Breast epithelium (tissue), 4 donors: Measurements from ENCODE around the gene RETREG3. TPM values are rescaled to one million over a fixed set of nuclear protein-coding genes. Genes with fewer than 3 reads are reported as not detected.

Experiments
- DNase-seq, 2 donors: peaks; one replicate each; pipeline ENCODE4 v3.0.0-alpha.2; 2019; ENCODE audit warnings: low spot score in 2 of 2
- H3K27ac ChIP-seq, 2 donors: fragments of 200-600 bp; sonication (generic) in 1 of 2; one replicate each; pipeline ENCODE4 v1.5.1; 2016 to 2019; ENCODE audit warnings: mild to moderate bottlenecking in 1 of 2
- H3K27me3 ChIP-seq, 2 donors: fragments of 200-600 bp; sonication (generic) in 1 of 2; one replicate each; pipeline versions ENCODE4 v1.5.1 to v1.6.0; 2017 to 2019; ENCODE audit warnings: control low read depth in 1 of 2, mild to moderate bottlenecking in 1 of 2
- H3K36me3 ChIP-seq: fragments of 200-600 bp; one replicate; pipeline ENCODE4 v1.5.1; 2019
- H3K4me1 ChIP-seq, 2 donors: fragments of 200-600 bp; sonication (generic); one replicate each; pipeline ENCODE4 v1.5.1; 2016 to 2019; ENCODE audit warnings: control low read depth in 1 of 2
- H3K4me3 ChIP-seq, 3 donors: fragments of 200-600 bp; sonication (generic); 1 replicate in 2 of 3; 2 replicates in 1 of 3; pipeline ENCODE4 v1.5.1; 2016 to 2019; ENCODE audit warnings: mild to moderate bottlenecking in 3 of 3, moderate library complexity in 2 of 3
- H3K9me3 ChIP-seq, 2 donors: fragments of 200-600 bp; sonication (generic) in 1 of 2; one replicate each; pipeline ENCODE4 v1.5.1; 2016 to 2019; ENCODE audit warnings: control low read depth in 1 of 2
- CTCF ChIP-seq, 3 donors: fragments of 450-650 bp; IDR thresholded peaks; one replicate each; pipeline ENCODE4 v1.5.1; 2016 to 2017; ENCODE audit warnings: antibody characterized with exemption in 3 of 3, mild to moderate bottlenecking in 3 of 3, moderate library complexity in 3 of 3
- POLR2A ChIP-seq: fragments of 450-650 bp; IDR thresholded peaks from one replicate; pipeline ENCODE4 v1.6.1; 2016; ENCODE audit warnings: antibody characterized with exemption, mild to moderate bottlenecking, moderate library complexity
- POLR2AphosphoS5 ChIP-seq, 3 donors: sonication (generic); formaldehyde crosslinking; IDR thresholded peaks; one replicate each; pipeline ENCODE4 v1.6.1; 2017; ENCODE audit warnings: antibody characterized with exemption in 3 of 3
- intact Hi-C: fragments of 100-400 bp; cut with DNase I; formaldehyde crosslinking; loops from one replicate; pipeline ENCODE4 v1.15.1; 2023; ENCODE audit warnings: low total_unique reads
- total RNA-seq, 3 donors: library from RNA; depleted of rRNA; stranded (reverse); fragments of >200 nt; gene quantifications; one replicate each; pipeline ENCODE4 v1.1.0, GENCODE V29; 2016

RETREG3 gene
- total RNA-seq, 3 donors from 2014 or later = 58.7 to 85.8 (median 62.4) TPM

- H3K4me1 ChIP-seq = no peaks in the 10 kb centered on the region
- no peaks in the 10 kb centered on the region for H3K36me3 ChIP-seq
- intact Hi-C loops = no loop called here
- H3K27ac ChIP-seq = no peak overlapping the region
- DNase-seq = no peak
- no peaks in the 10 kb centered on the region for H3K27me3 ChIP-seq
- H3K9me3 ChIP-seq = no peaks in the 10 kb centered on the region
- TF ChIP-seq POLR2AphosphoS5 (IDR thresholded peaks at IDR 0.05) = no peak
- no peak for TF ChIP-seq POLR2A
- no peak for TF ChIP-seq CTCF (IDR thresholded peaks at IDR 0.05)
- no peak overlapping the region for H3K4me3 ChIP-seq
These were observed 42.2 kb upstream of the RETREG3 start for GRCh38 chr17:42651392-42651791.

GRCh38 chr17:42647778-42648177 is 38.6 kb upstream of the RETREG3 start:
- intact Hi-C loops = no loop called here
- no peaks in the 10 kb centered on the region for H3K9me3 ChIP-seq
- no peaks in the 10 kb centered on the region for H3K4me1 ChIP-seq
- no peaks in the 10 kb centered on the region for H3K36me3 ChIP-seq
- no peak for DNase-seq
- H3K27ac ChIP-seq = no peak overlapping the region
- TF ChIP-seq CTCF (IDR thresholded peaks at IDR 0.05) = no peak
- no peak for TF ChIP-seq POLR2A
- H3K27me3 ChIP-seq = no peaks in the 10 kb centered on the region
- H3K4me3 ChIP-seq = no peak overlapping the region

GRCh38 chr17:42642336-42642735 is 33.2 kb upstream of the RETREG3 start:
- Histone ChIP-seq H3K27ac (no peak overlapping the region), H3K27me3 (no peaks in the 10 kb centered on the region), H3K4me3 (no peak overlapping the region), H3K4me1 (no peaks in the 10 kb centered on the region), H3K9me3 (no peaks in the 10 kb centered on the region), H3K36me3 (no peaks in the 10 kb centered on the region)
- TF ChIP-seq POLR2AphosphoS5 (IDR thresholded peaks at IDR 0.05) (no peak), CTCF (IDR thresholded peaks at IDR 0.05) (no peak), POLR2A (no peak)
- DNase-seq = no peak
- intact Hi-C loops = no loop called here

- no peak for TF ChIP-seq CTCF (IDR thresholded peaks at IDR 0.05)
- TF ChIP-seq POLR2AphosphoS5 (IDR thresholded peaks at IDR 0.05) = no peak
- no peak for TF ChIP-seq POLR2A
- no peaks in the 10 kb centered on the region for H3K36me3 ChIP-seq
- H3K27me3 ChIP-seq = no peaks in the 10 kb centered on the region
- H3K4me3 ChIP-seq = no peak overlapping the region
- DNase-seq = no peak
- H3K9me3 ChIP-seq = no peaks in the 10 kb centered on the region
- no peak overlapping the region for H3K27ac ChIP-seq
- intact Hi-C loops = no loop called here
- H3K4me1 ChIP-seq = no peaks in the 10 kb centered on the region
These were observed 30.9 kb upstream of the RETREG3 start for GRCh38 chr17:42640121-42640520.

GRCh38 chr17:42639525-42640113 is 30.4 kb upstream of the RETREG3 start:
- no peak for DNase-seq
- Histone ChIP-seq H3K4me1 (no peaks in the 10 kb centered on the region), H3K27me3 (no peaks in the 10 kb centered on the region), H3K27ac (no peak overlapping the region), H3K4me3 (no peak overlapping the region), H3K9me3 (no peaks in the 10 kb centered on the region), H3K36me3 (no peaks in the 10 kb centered on the region)
- TF ChIP-seq POLR2A = no peak
- intact Hi-C loops = no loop called here

GRCh38 chr17:42632949-42633444 is 23.8 kb upstream of the RETREG3 start:
- H3K4me3 ChIP-seq = no peak overlapping the region
- no peaks in the 10 kb centered on the region for H3K27me3 ChIP-seq
- no peaks in the 10 kb centered on the region for H3K9me3 ChIP-seq
- no peaks in the 10 kb centered on the region for H3K36me3 ChIP-seq
- DNase-seq = no peak
- no peak overlapping the region for H3K27ac ChIP-seq
- TF ChIP-seq POLR2A (no peak), CTCF (IDR thresholded peaks at IDR 0.05) (no peak), POLR2AphosphoS5 (IDR thresholded peaks at IDR 0.05) (no peak)
- H3K4me1 ChIP-seq = no peaks in the 10 kb centered on the region
- intact Hi-C loops = no loop called here
